SH-SY5Y (cell line): ENCODE results near the gene RAMACL.

Source experiments
- GATA2 ChIP-seq: IDR thresholded peaks from 2 replicates; pipeline ENCODE4 v1.6.1; 2011; ENCODE audit warnings: mild to moderate bottlenecking, low read depth, low read length
- GATA3 ChIP-seq: IDR thresholded peaks from 2 replicates; pipeline ENCODE4 v1.6.1; 2011; ENCODE audit warnings: low read depth, mild to moderate bottlenecking, low read length, moderate library complexity

DNA sequence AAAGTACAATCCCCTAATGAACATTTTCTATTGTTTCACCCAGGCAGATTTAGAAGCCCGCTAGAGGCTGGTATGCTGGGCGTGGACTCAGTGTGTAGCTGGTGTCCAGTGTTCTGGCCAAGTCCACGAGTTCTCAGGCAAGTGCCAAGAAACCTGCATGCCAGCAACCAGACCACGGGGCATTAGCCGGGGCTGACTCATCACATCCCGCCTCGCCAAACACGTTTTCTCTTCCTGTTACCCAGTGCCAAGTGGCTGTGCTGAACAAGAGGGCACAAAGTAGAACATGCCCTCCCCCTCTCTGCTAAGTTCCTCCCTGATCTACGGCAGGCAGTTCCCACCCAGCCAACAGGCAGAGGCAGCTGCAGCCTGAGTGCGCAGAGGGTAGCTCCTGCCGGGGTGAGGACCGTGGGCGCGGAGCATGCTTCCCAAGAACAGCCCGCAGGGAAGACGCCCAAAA lies 29.6 kb downstream of the RAMACL start:
- TF ChIP-seq GATA2: no peak
- TF ChIP-seq GATA3: no peak
